T-helper 17 cell (primary cell): ENCODE results near the gene PTGR3. TPM values are rescaled to one million over a fixed set of nuclear protein-coding genes. Genes with fewer than 3 reads are reported as not detected.

Source experiments
- ATAC-seq: fragments of 150-1000 bp; cut with Tn5 transposase; 2 replicates; pipeline ENCODE4 v1.10.0; 2021; ENCODE audit warnings: mild to moderate bottlenecking, moderate library complexity
- DNase-seq, 3 donors: peaks; one replicate each; pipeline versions ENCODE4 v3.0.0 to v3.0.0-alpha.2; 2020 to 2021
- H3K9me3 ChIP-seq: one replicate; pipeline ENCODE4 v1.7.0; 2013; ENCODE audit warnings: low read length, mild to moderate bottlenecking; ENCODE audit not compliant: control insufficient read depth, poor library complexity, severe bottlenecking
- H3K27ac Mint-ChIP-seq: one replicate; pipeline ENCODE4 v1.8.0; 2022; ENCODE audit warnings: mild to moderate bottlenecking, moderate library complexity, mixed read lengths
- H3K27me3 Mint-ChIP-seq: one replicate; pipeline ENCODE4 v1.8.0; 2022; ENCODE audit warnings: mixed read lengths
- H3K36me3 Mint-ChIP-seq: one replicate; pipeline ENCODE4 v1.8.0; 2022; ENCODE audit warnings: low read depth, mixed read lengths
- H3K4me1 Mint-ChIP-seq: one replicate; pipeline ENCODE4 v1.8.0; 2022; ENCODE audit warnings: mild to moderate bottlenecking, mixed read lengths
- H3K4me3 Mint-ChIP-seq: one replicate; pipeline ENCODE4 v1.8.0; 2022; ENCODE audit warnings: mild to moderate bottlenecking, moderate library complexity, mixed read lengths
- total RNA-seq, 4 donors: library from RNA in 2 of 4; stranded (reverse) in 2 of 4; gene quantifications; one replicate each; pipeline ENCODE4 v1.2.3 and lab custom pipeline; 2022 to 2026

The PTGR3 gene, protein sequence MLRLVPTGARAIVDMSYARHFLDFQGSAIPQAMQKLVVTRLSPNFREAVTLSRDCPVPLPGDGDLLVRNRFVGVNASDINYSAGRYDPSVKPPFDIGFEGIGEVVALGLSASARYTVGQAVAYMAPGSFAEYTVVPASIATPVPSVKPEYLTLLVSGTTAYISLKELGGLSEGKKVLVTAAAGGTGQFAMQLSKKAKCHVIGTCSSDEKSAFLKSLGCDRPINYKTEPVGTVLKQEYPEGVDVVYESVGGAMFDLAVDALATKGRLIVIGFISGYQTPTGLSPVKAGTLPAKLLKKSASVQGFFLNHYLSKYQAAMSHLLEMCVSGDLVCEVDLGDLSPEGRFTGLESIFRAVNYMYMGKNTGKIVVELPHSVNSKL
- total RNA-seq, result 10 to 100 TPM; 20.8 to 25.1 TPM
- 36.3 to 51.3 reads per million in 2 donors for total RNA-seq (lab: John Stamatoyannopoulos, UW)

GRCh38 chr18:75209129-75209950 lies at the start of gene PTGR3:
PTGR3 (minus strand) TSS chr18:75209139; CDS start chr18:75209058, 81 bp downstream.
- H3K4me3 Mint-ChIP-seq, result peak within 1 kb of the TSS; percentile 98
- no peaks in the 10 kb centered on the region for H3K9me3 ChIP-seq
- peaks cover 5% of the 10 kb centered on the region for H3K36me3 Mint-ChIP-seq
- peak; percentile 68 for ATAC-seq
- no peaks in the 10 kb centered on the region for H3K27me3 Mint-ChIP-seq
- DNase-seq, result peak; percentile 54 to 69 (median 63)
- H3K4me1 Mint-ChIP-seq, result peaks cover 50% of the 10 kb centered on the region
- peak within 1 kb of the TSS; percentile 99 for H3K27ac Mint-ChIP-seq

- H3K4me3 Mint-ChIP-seq, result no peak overlapping the region
- H3K4me1 Mint-ChIP-seq, result peaks cover 23% of the 10 kb centered on the region
- H3K27ac Mint-ChIP-seq, result no peak overlapping the region
- no peaks in the 10 kb centered on the region for H3K9me3 ChIP-seq
- no peaks in the 10 kb centered on the region for H3K36me3 Mint-ChIP-seq
- no peaks in the 10 kb centered on the region for H3K27me3 Mint-ChIP-seq
- no peak for DNase-seq
- ATAC-seq, result no peak
Measured at GRCh38 chr18:75257605-75258004, 48.7 kb upstream of the PTGR3 start.

GRCh38 chr18:75256376-75256775 lies 47.4 kb upstream of the PTGR3 start:
- Mint-ChIP-seq H3K27ac (no peak overlapping the region), H3K36me3 (no peaks in the 10 kb centered on the region), H3K4me3 (no peak overlapping the region), H3K27me3 (no peaks in the 10 kb centered on the region), H3K4me1 (peaks cover 21% of the 10 kb centered on the region)
- DNase-seq (no peak), ATAC-seq (no peak)
- no peaks in the 10 kb centered on the region for H3K9me3 ChIP-seq

- Mint-ChIP-seq H3K36me3 (no peaks in the 10 kb centered on the region), H3K4me1 (peaks cover 18% of the 10 kb centered on the region), H3K27ac (no peak overlapping the region), H3K27me3 (no peaks in the 10 kb centered on the region), H3K4me3 (no peak overlapping the region)
- ATAC-seq (no peak), DNase-seq (no peak)
- H3K9me3 ChIP-seq, result no peaks in the 10 kb centered on the region
Measured at GRCh38 chr18:75255094-75255493, 46.2 kb upstream of the PTGR3 start.

DNA sequence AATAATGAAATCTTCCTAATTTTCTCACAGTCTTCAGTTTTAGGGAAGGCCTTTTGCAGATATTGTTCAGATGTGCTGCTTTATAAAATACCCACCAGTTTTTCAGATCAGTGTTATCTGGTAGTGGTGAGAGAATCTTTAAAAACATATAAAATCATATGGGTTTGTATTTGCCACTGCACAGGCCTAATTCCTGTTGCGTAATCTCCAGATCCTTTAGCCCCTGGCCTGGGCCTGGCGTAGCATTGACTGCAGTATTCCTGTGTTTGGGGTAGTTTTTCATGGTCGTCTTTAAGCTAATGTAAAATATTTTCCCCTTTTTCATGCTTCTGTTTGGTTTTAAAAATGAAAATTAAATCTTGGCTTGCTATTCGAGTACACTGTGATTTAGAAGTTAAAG lies 44.8 kb upstream of the PTGR3 start:
- Mint-ChIP-seq H3K4me1 (peaks cover 23% of the 10 kb centered on the region), H3K4me3 (no peak overlapping the region), H3K36me3 (no peaks in the 10 kb centered on the region), H3K27me3 (no peaks in the 10 kb centered on the region), H3K27ac (no peak overlapping the region)
- DNase-seq (no peak), ATAC-seq (no peak)
- H3K9me3 ChIP-seq, result no peaks in the 10 kb centered on the region

- no peak overlapping the region for H3K27ac Mint-ChIP-seq
- H3K36me3 Mint-ChIP-seq, result no peaks in the 10 kb centered on the region
Measured at GRCh38 chr18:75253043-75253442, 44.1 kb upstream of the PTGR3 start.

DNA sequence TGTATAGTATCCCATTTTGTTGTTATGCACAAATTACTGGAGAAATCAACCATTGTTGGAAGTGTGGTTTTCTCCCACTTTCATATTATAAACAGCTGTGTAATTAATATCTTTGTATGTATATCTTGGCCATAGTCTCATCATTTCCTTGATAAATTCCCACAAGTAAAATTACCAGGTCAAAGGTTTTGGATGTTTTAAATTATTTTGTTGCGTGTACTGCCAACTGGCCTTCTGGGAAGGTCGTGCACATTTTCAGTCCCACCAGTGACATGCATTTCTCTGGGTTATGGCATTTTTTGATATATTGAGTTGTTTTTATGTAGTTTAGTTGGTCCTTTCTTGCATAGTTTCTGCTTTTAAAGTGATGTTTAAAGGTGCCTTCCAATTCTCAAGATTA lies 43.2 kb upstream of the PTGR3 start:
- Mint-ChIP-seq H3K27ac (no peak overlapping the region), H3K4me3 (no peak overlapping the region), H3K27me3 (no peaks in the 10 kb centered on the region), H3K4me1 (peaks cover 28% of the 10 kb centered on the region), H3K36me3 (no peaks in the 10 kb centered on the region)
- no peaks in the 10 kb centered on the region for H3K9me3 ChIP-seq
- DNase-seq (no peak), ATAC-seq (no peak)

More at GRCh38 chr18:75253043-75253442, 44.1 kb upstream of the PTGR3 start:
- H3K9me3 ChIP-seq, result no peaks in the 10 kb centered on the region
- ATAC-seq, result no peak
- Mint-ChIP-seq H3K4me1 (peaks cover 26% of the 10 kb centered on the region), H3K27me3 (no peaks in the 10 kb centered on the region), H3K4me3 (no peak overlapping the region)
- DNase-seq, result no peak

DNA sequence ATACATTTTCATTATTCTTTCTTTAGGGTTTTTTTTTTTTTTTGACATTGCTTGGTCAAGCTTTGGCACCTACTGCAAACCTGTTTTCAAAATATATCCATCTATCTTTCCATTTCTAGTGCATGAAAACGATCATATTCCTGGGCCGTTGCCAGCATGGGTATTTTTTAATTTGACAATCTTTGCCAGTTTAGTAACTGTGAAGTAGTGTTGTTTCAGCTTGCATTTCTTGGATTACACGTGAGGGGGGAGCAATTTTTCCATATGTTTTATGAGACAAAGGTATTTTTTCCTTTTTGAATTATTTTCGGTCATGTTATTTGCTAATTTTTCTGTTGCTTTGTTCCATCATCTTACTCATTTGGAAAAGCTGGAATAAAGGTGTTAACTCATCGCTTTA lies 42.5 kb upstream of the PTGR3 start:
- Mint-ChIP-seq H3K27ac (no peak overlapping the region), H3K4me3 (no peak overlapping the region), H3K36me3 (no peaks in the 10 kb centered on the region), H3K4me1 (peaks cover 34% of the 10 kb centered on the region), H3K27me3 (no peaks in the 10 kb centered on the region)
- H3K9me3 ChIP-seq, result no peaks in the 10 kb centered on the region
- DNase-seq (no peak), ATAC-seq (no peak)

DNA sequence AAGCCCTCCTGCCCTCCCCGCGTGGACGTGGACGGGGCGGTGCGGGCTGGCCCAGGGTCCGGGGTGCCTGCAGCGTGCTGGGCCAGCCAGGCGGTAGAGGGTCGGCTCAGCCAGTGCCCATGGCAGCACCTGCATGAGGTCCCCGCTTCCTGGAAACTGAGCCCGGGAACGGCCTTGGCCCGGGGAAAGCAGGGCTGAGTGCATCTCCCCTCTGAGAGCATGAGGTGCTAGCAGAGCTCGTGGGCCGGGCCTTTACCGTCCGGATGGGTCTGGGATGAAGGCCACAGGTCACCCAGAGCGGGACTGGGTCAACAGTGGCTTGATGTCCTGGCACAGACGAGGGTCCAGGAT lies 41.5 kb upstream of the PTGR3 start:
- Mint-ChIP-seq H3K27ac (no peak overlapping the region), H3K27me3 (no peaks in the 10 kb centered on the region), H3K36me3 (no peaks in the 10 kb centered on the region), H3K4me1 (peaks cover 42% of the 10 kb centered on the region), H3K4me3 (no peak overlapping the region)
- no peak for ATAC-seq
- DNase-seq, result no peak
- no peaks in the 10 kb centered on the region for H3K9me3 ChIP-seq

GRCh38 chr18:75249672-75250470 lies 40.9 kb upstream of the PTGR3 start:
- no peak overlapping the region for H3K27ac Mint-ChIP-seq
- no peaks in the 10 kb centered on the region for H3K27me3 Mint-ChIP-seq
- peaks cover 40% of the 10 kb centered on the region for H3K4me1 Mint-ChIP-seq
- ATAC-seq (no peak), DNase-seq (no peak)
- no peak overlapping the region for H3K4me3 Mint-ChIP-seq
- H3K36me3 Mint-ChIP-seq, result no peaks in the 10 kb centered on the region
- no peaks in the 10 kb centered on the region for H3K9me3 ChIP-seq

GRCh38 chr18:75249175-75249518 lies 40.2 kb upstream of the PTGR3 start:
- DNase-seq, result no peak
- no peak overlapping the region for H3K4me3 Mint-ChIP-seq

DNA sequence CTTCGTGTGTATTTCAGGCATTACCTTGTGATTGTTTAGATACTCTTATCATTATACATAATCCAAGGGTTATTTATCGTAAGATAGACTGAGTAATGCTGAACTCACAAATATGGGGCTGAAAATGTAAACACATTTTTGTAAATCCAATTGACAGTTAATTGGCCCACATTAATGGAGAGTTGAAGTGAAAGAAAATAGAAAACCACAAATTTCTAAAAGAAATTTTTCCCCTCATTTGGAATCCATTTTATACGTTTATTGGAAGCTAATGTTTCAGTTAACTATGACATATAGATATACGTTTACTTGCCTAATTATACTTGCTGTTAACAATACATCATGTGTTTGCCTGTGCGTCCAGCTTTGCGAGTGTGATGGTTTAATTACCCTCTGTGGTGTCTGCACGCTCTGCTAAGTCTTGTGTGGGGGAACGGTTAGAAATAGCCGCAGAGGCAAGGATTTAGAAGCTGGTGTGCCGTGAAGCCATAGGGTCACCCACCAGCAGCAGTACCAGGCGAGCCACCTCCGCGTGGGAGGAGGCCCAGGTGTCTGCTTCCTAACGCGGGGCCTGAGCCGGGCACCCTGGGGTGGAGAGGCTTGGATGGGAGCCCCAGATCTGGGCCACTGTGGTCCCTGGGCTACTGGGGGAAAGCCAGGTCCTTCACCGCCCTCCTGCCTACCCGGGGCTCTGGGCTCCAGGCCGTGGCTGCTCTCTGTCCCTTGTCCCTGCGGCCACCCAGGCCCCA lies 39.7 kb upstream of the PTGR3 start:
- Mint-ChIP-seq H3K4me1 (peaks cover 40% of the 10 kb centered on the region), H3K4me3 (peak overlapping the region; percentile 89), H3K36me3 (no peaks in the 10 kb centered on the region), H3K27ac (peak overlapping the region; percentile 92), H3K27me3 (no peaks in the 10 kb centered on the region)
- ATAC-seq (no peak), DNase-seq (no peak)
- H3K9me3 ChIP-seq, result no peaks in the 10 kb centered on the region

More at GRCh38 chr18:75249175-75249518, 40.2 kb upstream of the PTGR3 start:
- no peaks in the 10 kb centered on the region for H3K36me3 Mint-ChIP-seq
- H3K9me3 ChIP-seq, result no peaks in the 10 kb centered on the region
- peaks cover 40% of the 10 kb centered on the region for H3K4me1 Mint-ChIP-seq
- ATAC-seq, result no peak
- H3K27me3 Mint-ChIP-seq, result no peaks in the 10 kb centered on the region
- H3K27ac Mint-ChIP-seq, result no peak overlapping the region
